H1 (cell line): ENCODE results near the gene AGPAT4. TPM values are rescaled to one million over a fixed set of nuclear protein-coding genes. Genes with fewer than 3 reads are reported as not detected.

Source experiments
- CTCF ChIA-PET: fragments of 300-600 bp; sonication (Branson Sonifier 250); formaldehyde crosslinking; loops from one replicate; lab custom pipeline; 2021; ENCODE audit not compliant: partially characterized antibody; lab: Charles Lee
- POLR2A ChIA-PET: fragments of 300-600 bp; sonication (Branson Sonifier 250); formaldehyde crosslinking; loops from one replicate; lab custom pipeline; 2021; ENCODE audit warnings: inconsistent platforms; ENCODE audit not compliant: partially characterized antibody; lab: Charles Lee
- DNase-seq, 2 experiments: peaks; one replicate each; pipeline versions ENCODE4 v3.0.0 to v3.0.0-alpha.2; 2010 to 2022; ENCODE audit warnings: low spot score in 2 of 2, low read depth in 1 of 2, mixed read lengths in 1 of 2
- FAIRE-seq: peaks from 2 replicates; lab custom pipeline; 2011; peaks lifted over from hg19 to GRCh38; lab: Jason Lieb, UNC
- H2AFZ ChIP-seq: 2 replicates; pipeline ENCODE4 v1.8.1; 2012; ENCODE audit warnings: low read length, inconsistent platforms
- H2AK5ac ChIP-seq: 2 replicates; pipeline ENCODE4 v1.6.1; 2013; ENCODE audit warnings: low read depth, low read length
- H2BK120ac ChIP-seq: replicated peaks from 2 replicates; pipeline ENCODE3; 2013; ENCODE audit warnings: low read depth, low read length, inconsistent platforms
- H2BK12ac ChIP-seq: 2 replicates; pipeline ENCODE4 v1.6.1; 2013; ENCODE audit warnings: low read depth, low read length
- H2BK15ac ChIP-seq: 2 replicates; pipeline ENCODE4 v1.6.1; 2013; ENCODE audit warnings: low read length
- H2BK20ac ChIP-seq: 2 replicates; pipeline ENCODE4 v1.6.1; 2013; ENCODE audit warnings: low read length
- H2BK5ac ChIP-seq: 2 replicates; pipeline ENCODE4 v1.6.1; 2013; ENCODE audit warnings: low read depth, low read length
- H3K14ac ChIP-seq: 2 replicates; pipeline ENCODE4 v1.6.1; 2013; ENCODE audit warnings: inconsistent platforms; ENCODE audit not compliant: insufficient read length
- H3K18ac ChIP-seq: 2 replicates; pipeline ENCODE4 v1.6.1; 2013; ENCODE audit warnings: low read length; ENCODE audit errors: extremely low read depth
- H3K23ac ChIP-seq: 2 replicates; pipeline ENCODE4 v1.6.1; 2013; ENCODE audit warnings: inconsistent platforms; ENCODE audit not compliant: insufficient read length
- H3K23me2 ChIP-seq: 2 replicates; pipeline ENCODE4 v1.6.1; 2013; ENCODE audit warnings: low read depth, low read length
- H3K27ac ChIP-seq: 2 replicates; pipeline ENCODE4 v1.6.1; 2011; ENCODE audit warnings: low read depth, low read length, inconsistent platforms
- H3K27me3 ChIP-seq, 4 experiments: replicated peaks in 1 of 4; 1 replicate in 1 of 4; 2 replicates in 3 of 4; pipeline versions ENCODE4 v1.6.1 to v1.8.1; 2011 to 2013; ENCODE audit warnings: low read length in 3 of 4, mild to moderate bottlenecking in 3 of 4, inconsistent platforms in 2 of 4, mixed read lengths in 2 of 4, moderate library complexity in 1 of 4; ENCODE audit not compliant: control insufficient read depth in 3 of 4, insufficient read depth in 3 of 4; ENCODE audit errors: extremely low read depth in 1 of 4
- H3K36me3 ChIP-seq, 4 experiments: 2 replicates each; pipeline versions ENCODE4 v1.6.1 to v1.8.1; 2011 to 2013; ENCODE audit warnings: mild to moderate bottlenecking in 4 of 4, low read length in 3 of 4, moderate library complexity in 2 of 4, control low read depth in 1 of 4, inconsistent platforms in 1 of 4; ENCODE audit not compliant: insufficient read depth in 4 of 4, control insufficient read depth in 2 of 4
- H3K4ac ChIP-seq: replicated peaks from 2 replicates; pipeline ENCODE3; 2013; ENCODE audit warnings: low read length, low read depth, mixed read lengths, inconsistent platforms; ENCODE audit not compliant: insufficient read length
- H3K4me1 ChIP-seq, 4 experiments: replicated peaks in 1 of 4; 1 replicate in 1 of 4; 2 replicates in 3 of 4; pipeline versions ENCODE4 v1.6.1 to v1.8.1; 2011 to 2013; ENCODE audit warnings: low read length in 3 of 4, inconsistent platforms in 2 of 4, mixed read lengths in 1 of 4; ENCODE audit not compliant: insufficient read depth in 4 of 4, control insufficient read depth in 3 of 4
- H3K4me2 ChIP-seq, 2 experiments: 2 replicates each; pipeline versions ENCODE4 v1.6.1 to v1.8.1; 2011 to 2013; ENCODE audit warnings: low read depth in 2 of 2, low read length in 2 of 2, control low read depth in 1 of 2, inconsistent platforms in 1 of 2, mild to moderate bottlenecking in 1 of 2; ENCODE audit not compliant: insufficient read depth in 1 of 2
- H3K4me3 ChIP-seq, 4 experiments: fragments of 200-600, 300-600 bp in 1 of 4; sonication (generic), shearing (Covaris generic), sonication (Bioruptor Twin) in 1 of 4; 2 replicates each; pipeline versions ENCODE4 v1.5.1 to v1.8.1; 2011 to 2016; ENCODE audit warnings: low read length in 4 of 4, low read depth in 3 of 4, control low read depth in 2 of 4, inconsistent platforms in 2 of 4, mild to moderate bottlenecking in 2 of 4, mixed read lengths in 1 of 4, moderate library complexity in 1 of 4; ENCODE audit not compliant: insufficient read depth in 2 of 4; ENCODE audit errors: extremely low read depth in 1 of 4
- H3K56ac ChIP-seq: replicated peaks from 2 replicates; pipeline ENCODE3; 2013; ENCODE audit warnings: low read depth, mild to moderate bottlenecking, mixed read lengths, low read length, inconsistent platforms; ENCODE audit not compliant: insufficient read length
- H3K79me1 ChIP-seq: 2 replicates; pipeline ENCODE4 v1.6.1; 2013; ENCODE audit warnings: low read depth, low read length, control low read depth
- H3K79me2 ChIP-seq, 2 experiments: 2 replicates each; pipeline versions ENCODE4 v1.6.1 to v1.8.1; 2012 to 2013; ENCODE audit warnings: low read length in 2 of 2, mild to moderate bottlenecking in 2 of 2, inconsistent platforms in 1 of 2; ENCODE audit not compliant: insufficient read depth in 2 of 2, control insufficient read depth in 1 of 2
- H3K9ac ChIP-seq, 4 experiments: replicated peaks in 1 of 4; 1 replicate in 1 of 4; 2 replicates in 3 of 4; pipeline versions ENCODE4 v1.6.1 to v1.8.1; 2011 to 2013; ENCODE audit warnings: low read depth in 3 of 4, low read length in 3 of 4, control low read depth in 2 of 4, mild to moderate bottlenecking in 2 of 4, moderate library complexity in 2 of 4, inconsistent platforms in 1 of 4; ENCODE audit errors: extremely low read depth in 1 of 4
- H3K9me3 ChIP-seq, 2 experiments: 2 replicates each; pipeline versions ENCODE4 v1.6.1 to v1.8.1; 2012 to 2013; ENCODE audit warnings: mild to moderate bottlenecking in 2 of 2, moderate library complexity in 2 of 2, control low read depth in 1 of 2, inconsistent platforms in 1 of 2, low read depth in 1 of 2, low read length in 1 of 2, mixed read lengths in 1 of 2; ENCODE audit not compliant: insufficient read depth in 2 of 2
- H4K20me1 ChIP-seq, 2 experiments: replicated peaks in 1 of 2; 2 replicates each; pipeline versions ENCODE3 to v1.8.1; 2011 to 2013; ENCODE audit warnings: inconsistent platforms in 2 of 2, low read length in 2 of 2, mild to moderate bottlenecking in 1 of 2; ENCODE audit not compliant: insufficient read depth in 2 of 2, control insufficient read depth in 1 of 2
- H4K5ac ChIP-seq: 2 replicates; pipeline ENCODE4 v1.6.1; 2013; ENCODE audit warnings: low read length, low read depth, mixed read lengths, inconsistent platforms; ENCODE audit not compliant: insufficient read length
- H4K8ac ChIP-seq: 2 replicates; pipeline ENCODE4 v1.8.0; 2013; ENCODE audit warnings: mild to moderate bottlenecking, moderate library complexity, low read length, inconsistent platforms; ENCODE audit not compliant: insufficient read depth; ENCODE audit errors: extremely low read depth
- H4K91ac ChIP-seq: replicated peaks from 2 replicates; pipeline ENCODE3; 2013; ENCODE audit warnings: low read length, mixed read lengths, inconsistent platforms; ENCODE audit not compliant: insufficient read length
- BCL11A ChIP-seq, 2 experiments: IDR thresholded peaks; one replicate each; pipeline ENCODE4 v1.6.1; 2011; ENCODE audit warnings: low read depth in 2 of 2, low read length in 2 of 2, mild to moderate bottlenecking in 2 of 2
- BRCA1 ChIP-seq: IDR thresholded peaks from 2 replicates; pipeline ENCODE4 v1.6.1; 2012; ENCODE audit warnings: low read depth, low read length, improper control_type of control experiment
- SRF ChIP-seq: IDR thresholded peaks from 2 replicates; pipeline ENCODE4 v1.6.1; 2011; ENCODE audit warnings: mild to moderate bottlenecking, low read depth, low read length, moderate library complexity
- TAF1 ChIP-seq: IDR thresholded peaks from 2 replicates; pipeline ENCODE4 v1.6.1; 2011; ENCODE audit warnings: mild to moderate bottlenecking, low read depth, low read length
- TCF12 ChIP-seq: IDR thresholded peaks from 2 replicates; pipeline ENCODE4 v1.6.1; 2011; ENCODE audit warnings: low read depth, mild to moderate bottlenecking, low read length
- WGBS, 2 experiments: shearing (Covaris generic) in 1 of 2; methylation state at CpG; one replicate each; pipeline versions ENCODE4 v1.1.6 to v1.1.7; 2013 to 2015; ENCODE audit warnings: low lambda C conversion rate in 2 of 2, mixed read lengths in 2 of 2, inconsistent platforms in 1 of 2, low coverage in 1 of 2, missing lambda C conversion rate in 1 of 2; ENCODE audit not compliant: insufficient replicate concordance in 2 of 2, insufficient coverage in 1 of 2, insufficient read length in 1 of 2; ENCODE audit errors: extremely low coverage in 1 of 2, missing lambda C conversion rate in 1 of 2; 5-methylcytosine and 5-hydroxymethylcytosine counted together
- polyA plus RNA-seq, 7 experiments: library from polyadenylated mRNA; depleted of rRNA in 3 of 7; stranded (reverse) in 5 of 7; unstranded in 2 of 7; fragments of >200 nt in 5 of 7; fragments of 200-250 nt in 2 of 7; gene quantifications; 1 replicate in 5 of 7; 2 replicates in 1 of 7; 4 replicates in 1 of 7; pipeline versions ENCODE4 v1.2.1 to v1.2.3, GENCODE V29; 2011 to 2013; ENCODE audit warnings: missing spikeins in 2 of 7, mixed read lengths in 2 of 7
- total RNA-seq: library from RNA; stranded (reverse); fragmentation: NEBNext Ultra II Directional; extraction: Animal tissue kit (Norgen Biotek cat#: 25700); gene quantifications from 2 replicates; pipeline ENCODE4 v1.2.1, GENCODE V29; 2021

The AGPAT4 gene
- total and polyA plus RNA-seq, 2 of the 8 experiments (the other 6 are each of a cell fraction or from before 2014, with no cell fraction given) = 13.5 to 23.8 TPM

DNA sequence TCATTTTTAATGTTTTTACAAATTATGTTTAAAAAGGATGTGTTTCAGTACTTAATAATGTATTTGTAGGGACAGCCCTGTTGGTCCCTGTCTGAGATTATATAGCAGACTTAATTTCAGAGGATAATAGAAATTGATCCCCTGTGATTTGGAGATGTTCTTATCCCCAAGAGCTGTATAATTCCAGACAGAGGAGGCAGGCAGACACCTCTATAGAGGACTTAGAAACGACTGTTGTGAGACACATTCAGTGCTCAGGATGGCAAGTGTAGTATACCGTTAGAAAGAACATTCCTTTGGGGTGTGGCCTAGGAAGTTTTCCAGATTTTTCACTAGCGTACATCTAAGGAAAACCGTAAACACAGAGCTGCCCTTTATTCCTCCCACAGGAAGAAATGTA lies 164.5 kb downstream of the AGPAT4 start:
- H3K4ac ChIP-seq = no peak overlapping the region
- no peaks in the 10 kb centered on the region for H3K79me1 ChIP-seq
- no peak overlapping the region for H3K9ac ChIP-seq
- no peaks in the 10 kb centered on the region for H3K27me3 ChIP-seq
- no peak overlapping the region for H2BK15ac ChIP-seq
- no peak overlapping the region for H3K4me3 ChIP-seq
- no peak overlapping the region for H2BK5ac ChIP-seq
- no peak overlapping the region for H3K14ac ChIP-seq
- H2BK20ac ChIP-seq = no peak overlapping the region
- H3K4me2 ChIP-seq = no peak overlapping the region
- no peak overlapping the region for H3K18ac ChIP-seq
- H4K91ac ChIP-seq = no peak overlapping the region
- H2AK5ac ChIP-seq = no peak overlapping the region
- ChIA-PET CTCF (interaction anchor here (2.7 to 3.5 kb wide), 2 partner anchors 30 to 263 kb away, joined by 7 to 26 read pairs; no protein-coding TSS in a partner anchor), POLR2A (no interaction called here)
- no peak overlapping the region for H4K5ac ChIP-seq
- no peak overlapping the region for H3K56ac ChIP-seq
- no peak overlapping the region for H2BK12ac ChIP-seq
- no peak for FAIRE-seq
- H3K36me3 ChIP-seq = peaks cover 22 to 73% (median 54%) of the 10 kb centered on the region in 4 experiments
- no peak overlapping the region for H2AFZ ChIP-seq
- no peaks in the 10 kb centered on the region for H4K20me1 ChIP-seq
- 80% methylated on average over 4 of the region's 4 CpGs; no CpG with 5 or more reads in 1 of the 2 experiments for WGBS, 2 experiments
- H3K4me1 ChIP-seq = no peaks in the 10 kb centered on the region
- H3K79me2 ChIP-seq = no peaks in the 10 kb centered on the region
- TF ChIP-seq TCF12 = no peak
- TF ChIP-seq BCL11A (IDR thresholded peaks at IDR 0.05; ENCODE audit: low read depth in 2 of 2, low read length in 2 of 2) = no peak
- no peak for TF ChIP-seq BRCA1
- TF ChIP-seq SRF = no peak
- TF ChIP-seq TAF1 = no peak
- TF ChIP-seq, all 59 proteins: peak for 0
- Histone ChIP-seq H3K9me3 (no peaks in the 10 kb centered on the region), H2BK120ac (no peak overlapping the region), H3K23me2 (no peaks in the 10 kb centered on the region), H3K27ac (no peak overlapping the region), H3K23ac (no peak overlapping the region), H4K8ac (no peak overlapping the region)
- DNase-seq = no peak
